Cardiac muscle cell (in vitro differentiated cells and primary cell): Measurements from ENCODE around the gene STYXL1. TPM values are rescaled to one million over a fixed set of nuclear protein-coding genes. Genes with fewer than 3 reads are reported as not detected.

ENCODE experiments used
- DNase-seq, 2 donors: peaks; one replicate each; pipeline versions ENCODE4 v3.0.0 to v3.0.0-alpha.2; 2010 to 2017; ENCODE audit warnings: low read depth in 1 of 2, low spot score in 1 of 2
- H3K27ac ChIP-seq: fragments of 200-600 bp; sonication (generic); 2 replicates; pipeline ENCODE4 v1.5.1; 2016
- H3K27me3 ChIP-seq: fragments of 200-600 bp; sonication (generic); 2 replicates; pipeline ENCODE4 v1.6.0; 2016; ENCODE audit warnings: control low read depth
- H3K36me3 ChIP-seq: fragments of 200-600 bp; sonication (generic); 2 replicates; pipeline ENCODE4 v1.5.1; 2016; ENCODE audit warnings: control low read depth
- H3K4me1 ChIP-seq: fragments of 200-600 bp; sonication (generic); 2 replicates; pipeline ENCODE4 v1.8.1; 2017; ENCODE audit warnings: low read depth, mild to moderate bottlenecking, mixed run types
- H3K4me3 ChIP-seq: fragments of 200-600 bp; sonication (generic); 2 replicates; pipeline ENCODE4 v1.5.1; 2016; ENCODE audit warnings: mild to moderate bottlenecking
- H3K9me3 ChIP-seq: fragments of 200-600 bp; sonication (generic); 2 replicates; pipeline ENCODE4 v1.5.1; 2017; ENCODE audit warnings: low read depth, mild to moderate bottlenecking, control low read depth
- polyA plus RNA-seq: library from polyadenylated mRNA; unstranded; fragments of >200 nt; fragmentation: Nextera tagmentation; extraction: Ambion mirVana; gene quantifications from 2 replicates; pipeline ENCODE4 v1.2.1, GENCODE V29; 2016
- total RNA-seq: library from RNA; depleted of rRNA; stranded (reverse); fragments of >200 nt; gene quantifications from 2 replicates; pipeline ENCODE4 v1.2.3, GENCODE V29; 2016
- TF ChIP-seq, protein P1 (sequence below): IDR thresholded peaks from 2 replicates; pipeline ENCODE4 v1.5.1; 2012; ENCODE audit warnings: low read depth, mild to moderate bottlenecking, low read length

Gene STYXL1
- total and polyA plus RNA-seq, 2 experiments from 2014 or later, result 66.3 to 87.8 TPM

DNA sequence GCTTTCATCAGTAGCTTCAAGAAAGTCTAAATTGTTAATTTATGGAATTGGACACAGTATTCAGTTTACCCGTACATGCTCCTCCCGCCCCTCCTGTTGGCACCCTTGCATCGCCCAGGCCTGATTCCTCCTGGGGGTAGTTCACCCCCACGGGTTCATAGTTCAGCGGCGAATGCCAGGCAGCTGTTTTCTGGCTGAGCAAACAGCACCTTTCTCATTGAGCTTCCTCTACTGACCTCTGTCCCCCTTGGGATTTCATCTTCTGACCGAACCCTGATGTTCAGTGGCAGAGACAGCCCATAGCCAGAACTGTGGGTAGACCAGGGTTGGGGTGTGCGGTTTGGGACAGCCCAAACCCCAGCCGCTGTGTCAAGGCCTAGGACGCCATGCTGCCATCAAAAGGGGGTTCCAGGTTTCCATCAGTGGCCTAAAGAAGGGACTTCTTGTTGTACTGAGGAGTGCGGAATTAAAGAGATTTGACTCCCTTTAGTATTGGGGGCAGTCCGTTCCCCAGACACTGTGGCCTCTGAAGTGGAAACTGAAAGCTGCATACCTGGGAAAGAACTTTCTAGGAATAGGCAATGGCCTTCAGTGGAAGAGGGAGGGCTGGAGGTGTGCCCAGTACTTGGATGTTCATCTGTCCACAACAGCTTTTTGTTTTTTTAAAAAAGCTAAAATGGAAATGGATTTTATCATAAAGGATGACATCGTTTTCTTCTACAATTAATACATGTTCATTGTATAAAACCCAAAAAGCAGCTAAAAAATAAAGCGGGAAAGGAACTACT is 19.1 kb upstream of the STYXL1 start:
- TF ChIP-seq, protein P1, sequence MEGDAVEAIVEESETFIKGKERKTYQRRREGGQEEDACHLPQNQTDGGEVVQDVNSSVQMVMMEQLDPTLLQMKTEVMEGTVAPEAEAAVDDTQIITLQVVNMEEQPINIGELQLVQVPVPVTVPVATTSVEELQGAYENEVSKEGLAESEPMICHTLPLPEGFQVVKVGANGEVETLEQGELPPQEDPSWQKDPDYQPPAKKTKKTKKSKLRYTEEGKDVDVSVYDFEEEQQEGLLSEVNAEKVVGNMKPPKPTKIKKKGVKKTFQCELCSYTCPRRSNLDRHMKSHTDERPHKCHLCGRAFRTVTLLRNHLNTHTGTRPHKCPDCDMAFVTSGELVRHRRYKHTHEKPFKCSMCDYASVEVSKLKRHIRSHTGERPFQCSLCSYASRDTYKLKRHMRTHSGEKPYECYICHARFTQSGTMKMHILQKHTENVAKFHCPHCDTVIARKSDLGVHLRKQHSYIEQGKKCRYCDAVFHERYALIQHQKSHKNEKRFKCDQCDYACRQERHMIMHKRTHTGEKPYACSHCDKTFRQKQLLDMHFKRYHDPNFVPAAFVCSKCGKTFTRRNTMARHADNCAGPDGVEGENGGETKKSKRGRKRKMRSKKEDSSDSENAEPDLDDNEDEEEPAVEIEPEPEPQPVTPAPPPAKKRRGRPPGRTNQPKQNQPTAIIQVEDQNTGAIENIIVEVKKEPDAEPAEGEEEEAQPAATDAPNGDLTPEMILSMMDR, result no peak
- DNase-seq, result no peak
- Histone ChIP-seq H3K36me3 (peaks cover 32% of the 10 kb centered on the region), H3K4me3 (no peak overlapping the region), H3K4me1 (peaks cover 30% of the 10 kb centered on the region), H3K27ac (peak overlapping the region; percentile 88), H3K9me3 (no peaks in the 10 kb centered on the region), H3K27me3 (no peaks in the 10 kb centered on the region)

DNA sequence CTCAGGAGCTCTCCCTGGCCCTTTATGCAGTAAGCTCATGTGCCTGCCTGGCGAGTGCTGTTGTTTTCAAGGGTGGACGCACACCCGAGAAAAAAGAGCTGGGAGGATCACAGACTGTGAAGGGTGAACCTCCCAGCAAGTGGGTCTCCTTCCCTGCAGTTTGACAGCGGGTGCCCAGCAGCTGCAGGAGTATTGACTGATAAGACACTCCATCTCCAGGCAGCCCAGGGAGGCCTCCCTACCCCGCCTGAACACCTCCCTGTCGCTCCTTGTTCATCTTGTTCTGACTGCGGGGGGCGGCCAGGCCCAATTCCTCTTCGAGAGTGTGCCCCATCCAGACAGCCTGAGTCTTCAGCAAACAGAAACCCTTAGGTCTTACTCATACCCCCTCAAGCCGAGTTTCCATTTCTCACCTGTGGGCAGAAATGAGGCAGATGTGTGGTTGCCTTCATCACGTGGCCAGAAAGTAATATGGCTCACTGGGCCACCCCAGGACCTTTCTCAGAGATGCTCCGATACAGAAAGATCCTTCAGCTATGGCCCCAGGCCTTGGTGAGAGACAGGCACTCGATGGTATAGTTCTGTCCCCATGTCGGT is 17.3 kb upstream of the STYXL1 start:
- Histone ChIP-seq H3K36me3 (peaks cover 47% of the 10 kb centered on the region), H3K27me3 (no peaks in the 10 kb centered on the region), H3K9me3 (no peaks in the 10 kb centered on the region), H3K4me1 (peaks cover 21% of the 10 kb centered on the region), H3K27ac (peak overlapping the region; percentile 88), H3K4me3 (no peak overlapping the region)
- no peak for DNase-seq
- TF ChIP-seq, protein P1, result no peak

DNA sequence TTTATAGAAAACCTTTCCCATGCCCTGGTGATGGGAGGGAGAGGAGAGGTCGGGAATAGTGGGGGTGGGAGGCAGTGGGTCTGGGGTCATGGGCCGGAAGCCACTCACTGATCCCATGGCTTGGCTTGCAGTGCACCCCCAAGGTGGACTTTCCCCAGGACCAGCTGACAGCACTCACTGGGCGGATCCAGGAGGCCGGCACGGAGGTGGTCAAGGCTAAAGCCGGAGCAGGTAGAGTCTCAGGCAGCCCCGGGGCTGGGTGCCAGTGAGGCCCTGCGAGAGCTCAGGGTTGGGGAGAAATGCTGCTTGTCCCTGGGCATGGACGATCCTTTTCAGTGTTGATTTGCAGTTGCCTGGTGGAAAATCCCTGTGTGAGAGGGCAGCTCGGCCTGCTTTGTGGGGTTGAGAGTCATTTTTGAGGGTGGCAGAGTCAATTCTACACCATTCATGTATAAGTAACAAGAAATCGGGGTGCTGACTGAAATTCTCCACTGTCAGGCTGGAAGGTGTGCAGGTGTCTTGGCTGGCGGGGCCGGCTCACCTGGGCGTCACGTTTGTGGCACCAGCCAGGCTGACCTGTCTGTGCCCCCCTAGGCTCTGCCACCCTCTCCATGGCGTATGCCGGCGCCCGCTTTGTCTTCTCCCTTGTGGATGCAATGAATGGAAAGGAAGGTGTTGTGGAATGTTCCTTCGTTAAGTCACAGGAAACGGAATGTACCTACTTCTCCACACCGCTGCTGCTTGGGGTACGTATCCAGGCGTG is 16.6 kb upstream of the STYXL1 start:
- Histone ChIP-seq H3K36me3 (peaks cover 52% of the 10 kb centered on the region), H3K27me3 (no peaks in the 10 kb centered on the region), H3K27ac (peak overlapping the region; percentile 88), H3K9me3 (no peaks in the 10 kb centered on the region), H3K4me1 (peaks cover 19% of the 10 kb centered on the region), H3K4me3 (no peak overlapping the region)
- TF ChIP-seq, protein P1, result no peak
- DNase-seq, result no peak

DNA sequence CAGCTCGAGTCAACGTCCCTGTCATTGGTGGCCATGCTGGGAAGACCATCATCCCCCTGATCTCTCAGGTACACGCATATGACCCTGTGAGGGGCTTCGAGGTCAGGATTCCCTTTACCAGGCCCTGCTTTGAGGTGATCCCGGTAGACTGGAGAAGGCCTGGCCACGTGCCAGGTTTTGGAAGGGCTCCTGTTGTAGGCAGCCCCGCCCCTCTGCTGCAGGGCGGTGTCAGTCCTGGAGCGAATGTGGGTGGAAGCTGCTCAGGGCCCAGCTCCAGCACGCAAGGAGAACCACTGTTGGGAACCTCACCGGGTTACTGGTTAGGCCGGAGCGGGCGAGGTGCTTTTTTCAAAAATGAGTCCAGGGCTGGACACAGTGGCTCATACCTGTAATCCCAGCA is 15.7 kb upstream of the STYXL1 start:
- no peaks in the 10 kb centered on the region for H3K9me3 ChIP-seq
- peak in 1 of 2 donors; percentile 31 for DNase-seq
- no peak overlapping the region for H3K4me3 ChIP-seq
- no peak overlapping the region for H3K27ac ChIP-seq
- no peaks in the 10 kb centered on the region for H3K27me3 ChIP-seq
- TF ChIP-seq, protein P1, result no peak
- H3K36me3 ChIP-seq, result peaks cover 61% of the 10 kb centered on the region
- H3K4me1 ChIP-seq, result peaks cover 14% of the 10 kb centered on the region

DNA sequence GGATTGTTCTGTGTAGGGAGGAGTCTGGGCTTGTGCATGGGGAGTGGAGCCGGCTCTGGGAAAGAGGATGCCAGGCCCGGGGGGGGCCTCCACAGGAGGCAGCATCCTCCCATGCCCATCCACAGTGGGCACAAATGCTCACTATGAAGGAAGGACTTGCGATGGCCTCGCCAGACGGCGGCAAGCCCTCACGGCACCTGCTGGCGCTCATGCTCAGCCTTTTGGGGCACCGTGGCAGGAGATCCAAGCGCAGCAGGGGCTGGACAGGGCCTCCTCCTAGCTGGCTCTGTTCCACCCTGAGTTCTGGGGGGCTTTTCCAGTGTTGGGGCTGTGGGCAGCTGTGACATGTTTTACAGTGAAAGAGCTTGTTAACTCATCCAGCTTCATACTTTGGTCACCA is 15.3 kb upstream of the STYXL1 start:
- peaks cover 65% of the 10 kb centered on the region for H3K36me3 ChIP-seq

More for the DNA sequence above, 15.3 kb upstream of the STYXL1 start:
- DNase-seq, result no peak
- Histone ChIP-seq H3K27me3 (no peaks in the 10 kb centered on the region), H3K27ac (no peak overlapping the region), H3K9me3 (no peaks in the 10 kb centered on the region), H3K4me1 (peaks cover 14% of the 10 kb centered on the region), H3K4me3 (no peak overlapping the region)
- TF ChIP-seq, protein P1, result no peak
